SK-N-SH (cell line): ENCODE data around the gene TGFA. TPM values are rescaled to one million over a fixed set of nuclear protein-coding genes. Genes with fewer than 3 reads are reported as not detected.

Experiments
- CTCF ChIA-PET: fragments of 300-600, 350-600 bp; formaldehyde crosslinking; extraction: SDS; loops from one replicate; lab custom pipeline; 2021; lab: Yijun Ruan, JAX
- POLR2A ChIA-PET: fragments of 350-600 bp; sonication (Branson Sonifier 250); formaldehyde crosslinking; extraction: SDS; loops from one replicate; lab custom pipeline; 2020; ENCODE audit warnings: antibody characterized with exemption, inconsistent platforms; lab: Yijun Ruan, JAX
- DNase-seq: peaks from one replicate; pipeline ENCODE4 v3.0.0; 2012
- H2AFZ ChIP-seq: fragments of 200-600 bp; sonication (generic); 2 replicates; pipeline ENCODE4 v1.8.1; 2016; ENCODE audit warnings: antibody characterized with exemption, mild to moderate bottlenecking, low read depth
- H3F3A ChIP-seq: fragments of 200-600 bp; sonication (generic); replicated peaks from 2 replicates; pipeline ENCODE3; 2016; ENCODE audit warnings: antibody characterized with exemption, mild to moderate bottlenecking; ENCODE audit not compliant: insufficient read depth
- H3K27ac ChIP-seq, 2 experiments: fragments of 200-500 bp in 1 of 2; fragments of 200-600 bp in 1 of 2; sonication (Bioruptor generic) in 1 of 2; sonication (generic), shearing (Covaris generic) in 1 of 2; 2 replicates each; pipeline versions ENCODE4 v1.5.1 to v1.6.1; 2014 to 2016; ENCODE audit warnings: low read depth in 2 of 2, inconsistent platforms in 1 of 2, low read length in 1 of 2, mild to moderate bottlenecking in 1 of 2, mixed read lengths in 1 of 2
- H3K27me3 ChIP-seq: fragments of 200-600 bp; sonication (generic), shearing (Covaris generic); 2 replicates; pipeline ENCODE4 v1.6.1; 2016; ENCODE audit warnings: mixed run types; ENCODE audit not compliant: insufficient read depth
- H3K36me3 ChIP-seq, 2 experiments: fragments of 200-500 bp in 1 of 2; fragments of 200-600 bp in 1 of 2; sonication (Bioruptor generic) in 1 of 2; sonication (generic) in 1 of 2; replicated peaks in 1 of 2; 2 replicates each; pipeline versions ENCODE3 to v1.5.1; 2014 to 2016; ENCODE audit warnings: low read length in 1 of 2, mild to moderate bottlenecking in 1 of 2; ENCODE audit not compliant: insufficient read depth in 2 of 2, control insufficient read depth in 1 of 2
- H3K4me1 ChIP-seq, 2 experiments: fragments of 200-500 bp in 1 of 2; fragments of 200-600 bp in 1 of 2; sonication (Bioruptor generic) in 1 of 2; sonication (generic), shearing (Covaris generic) in 1 of 2; 2 replicates each; pipeline versions ENCODE4 v1.5.1 to v1.6.1; 2014 to 2016; ENCODE audit warnings: low read depth in 1 of 2, low read length in 1 of 2, mixed run types in 1 of 2; ENCODE audit not compliant: insufficient read depth in 2 of 2, control insufficient read depth in 1 of 2
- H3K4me2 ChIP-seq: fragments of 200-600 bp; sonication (generic), shearing (Covaris generic); 2 replicates; pipeline ENCODE4 v1.6.1; 2017; ENCODE audit warnings: mixed run types
- H3K4me3 ChIP-seq, 2 experiments: fragments of 200-500 bp in 1 of 2; fragments of 200-600 bp in 1 of 2; sonication (Bioruptor generic) in 1 of 2; sonication (generic), shearing (Covaris generic) in 1 of 2; 2 replicates each; pipeline versions ENCODE4 v1.5.1 to v1.8.1; 2014 to 2016; ENCODE audit warnings: low read depth in 2 of 2, inconsistent platforms in 1 of 2, low read length in 1 of 2, mild to moderate bottlenecking in 1 of 2, mixed read lengths in 1 of 2, moderate library complexity in 1 of 2
- H3K79me2 ChIP-seq: fragments of 200-600 bp; sonication (generic); 2 replicates; pipeline ENCODE4 v1.8.1; 2017; ENCODE audit warnings: mild to moderate bottlenecking; ENCODE audit not compliant: insufficient read depth
- H3K9ac ChIP-seq: fragments of 200-600 bp; sonication (generic); 2 replicates; pipeline ENCODE4 v1.6.1; 2017; ENCODE audit warnings: mixed run types
- H3K9me2 ChIP-seq: fragments of 200-600 bp; sonication (generic); 2 replicates; pipeline ENCODE4 v1.6.1; 2017; ENCODE audit warnings: mixed run types
- H3K9me3 ChIP-seq: fragments of 200-600 bp; sonication (generic); 2 replicates; pipeline ENCODE4 v1.6.1; 2017; ENCODE audit warnings: mixed run types, mild to moderate bottlenecking, moderate library complexity
- H4K20me1 ChIP-seq: fragments of 200-600 bp; sonication (generic); 2 replicates; pipeline ENCODE4 v1.6.1; 2017; ENCODE audit warnings: mild to moderate bottlenecking, mixed run types; ENCODE audit not compliant: insufficient read depth
- CHD2 ChIP-seq: fragments of 150-350 bp; IDR thresholded peaks from 2 replicates; pipeline ENCODE4 v1.6.1; 2018; ENCODE audit warnings: low read length; ENCODE audit not compliant: partially characterized antibody
- EP300 ChIP-seq, 2 experiments: IDR thresholded peaks; 2 replicates each; pipeline versions ENCODE4 v1.4.0 to v1.6.1; 2012; ENCODE audit warnings: borderline replicate concordance in 1 of 2, low read depth in 1 of 2, low read length in 1 of 2
- FOSL2 ChIP-seq: IDR thresholded peaks from 2 replicates; pipeline ENCODE4 v1.4.0; 2012; ENCODE audit warnings: low read depth, mild to moderate bottlenecking, moderate library complexity, borderline replicate concordance
- FOXM1 ChIP-seq: IDR thresholded peaks from 2 replicates; pipeline ENCODE4 v1.4.0; 2012; ENCODE audit warnings: low read depth, mild to moderate bottlenecking
- GATA2 ChIP-seq: sonication (generic); formaldehyde crosslinking; IDR thresholded peaks from 2 replicates; pipeline ENCODE4 v1.5.0; 2020; ENCODE audit warnings: mild to moderate bottlenecking, missing genetic modification reagents
- NFIC ChIP-seq: IDR thresholded peaks from 2 replicates; pipeline ENCODE4 v1.4.0; 2012; ENCODE audit warnings: borderline replicate concordance
- RCOR1 ChIP-seq: fragments of 150-350 bp; IDR thresholded peaks from 2 replicates; pipeline ENCODE4 v1.6.1; 2017; ENCODE audit warnings: antibody characterized with exemption, low read length
- RFX5 ChIP-seq: IDR thresholded peaks from 2 replicates; pipeline ENCODE4 v1.6.1; 2012; ENCODE audit warnings: mild to moderate bottlenecking, improper control_type of control experiment, low read length
- SMC3 ChIP-seq: IDR thresholded peaks from 2 replicates; pipeline ENCODE4 v1.6.1; 2012; ENCODE audit warnings: low read depth, low read length, improper control_type of control experiment
- YY1 ChIP-seq: IDR thresholded peaks from 2 replicates; pipeline ENCODE4 v1.4.0; 2012; ENCODE audit warnings: low read depth, mild to moderate bottlenecking
- WGBS: methylation state at CpG from one replicate; pipeline ENCODE4 v1.1.6; 2017; ENCODE audit warnings: low lambda C conversion rate; 5-methylcytosine and 5-hydroxymethylcytosine counted together
- polyA plus RNA-seq, 3 experiments: library from polyadenylated mRNA; depleted of rRNA; stranded (reverse); fragments of >200 nt; gene quantifications; 2 replicates each; pipeline ENCODE4 v1.2.3, GENCODE V29; 2012
- TF ChIP-seq, protein P1 (sequence below): IDR thresholded peaks from 2 replicates; pipeline ENCODE4 v1.4.0; 2012; ENCODE audit warnings: low read depth
- TF ChIP-seq, protein P2 (sequence below): IDR thresholded peaks from 2 replicates; pipeline ENCODE4 v1.6.1; 2012; ENCODE audit warnings: mild to moderate bottlenecking, low read depth, low read length, moderate library complexity

Gene TGFA
- polyA plus RNA-seq, 1 of the 3 experiments (the other 2 are of a cell fraction): not detected

DNA sequence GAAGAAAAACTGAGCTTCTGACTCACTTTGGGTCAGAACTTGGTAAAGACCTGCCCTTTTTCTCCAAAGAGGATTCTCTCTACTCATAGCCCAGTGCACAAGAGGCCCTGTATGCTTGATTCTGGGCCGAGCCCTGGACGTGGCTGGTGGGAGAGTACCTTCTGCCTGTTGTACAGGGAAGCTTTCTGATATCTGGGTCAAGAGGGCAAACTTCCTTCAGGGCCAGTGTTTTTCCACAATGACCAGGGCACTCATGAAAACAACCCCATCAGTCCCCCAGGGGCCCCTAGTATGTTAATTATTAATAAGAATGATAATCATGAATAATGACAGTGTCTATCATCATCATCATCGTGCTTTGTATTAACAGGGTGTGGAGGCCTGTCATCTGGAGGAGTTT, 90.0 kb downstream of the TGFA start:
- Histone ChIP-seq H3K4me1 (no peaks in the 10 kb centered on the region; a peak in 1 of 4 replicates), H2AFZ (no peak overlapping the region), H3K27me3 (peaks cover 20% of the 10 kb centered on the region), H4K20me1 (no peaks in the 10 kb centered on the region), H3K9ac (no peak overlapping the region), H3F3A (no peaks in the 10 kb centered on the region), H3K9me3 (no peaks in the 10 kb centered on the region), H3K36me3 (no peaks in the 10 kb centered on the region), H3K4me3 (no peak overlapping the region), H3K79me2 (no peaks in the 10 kb centered on the region), H3K27ac (no peak overlapping the region), H3K4me2 (no peak overlapping the region), H3K9me2 (no peaks in the 10 kb centered on the region)
- CTCF ChIA-PET: interaction anchor here (1.0 kb wide), 2 partner anchors 9 to 123 kb away, joined by 3 read pairs; no protein-coding TSS in a partner anchor
- WGBS: 10% methylated on average over 3 of the region's 3 CpGs
- no peak for DNase-seq
- POLR2A ChIA-PET: no interaction called here
- TF ChIP-seq, protein P1, sequence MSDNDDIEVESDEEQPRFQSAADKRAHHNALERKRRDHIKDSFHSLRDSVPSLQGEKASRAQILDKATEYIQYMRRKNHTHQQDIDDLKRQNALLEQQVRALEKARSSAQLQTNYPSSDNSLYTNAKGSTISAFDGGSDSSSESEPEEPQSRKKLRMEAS: no peak
- TF ChIP-seq RCOR1: no peak
- TF ChIP-seq SMC3: no peak
- no peak for TF ChIP-seq YY1
- no peak for TF ChIP-seq CHD2
- TF ChIP-seq FOSL2: no peak

DNA sequence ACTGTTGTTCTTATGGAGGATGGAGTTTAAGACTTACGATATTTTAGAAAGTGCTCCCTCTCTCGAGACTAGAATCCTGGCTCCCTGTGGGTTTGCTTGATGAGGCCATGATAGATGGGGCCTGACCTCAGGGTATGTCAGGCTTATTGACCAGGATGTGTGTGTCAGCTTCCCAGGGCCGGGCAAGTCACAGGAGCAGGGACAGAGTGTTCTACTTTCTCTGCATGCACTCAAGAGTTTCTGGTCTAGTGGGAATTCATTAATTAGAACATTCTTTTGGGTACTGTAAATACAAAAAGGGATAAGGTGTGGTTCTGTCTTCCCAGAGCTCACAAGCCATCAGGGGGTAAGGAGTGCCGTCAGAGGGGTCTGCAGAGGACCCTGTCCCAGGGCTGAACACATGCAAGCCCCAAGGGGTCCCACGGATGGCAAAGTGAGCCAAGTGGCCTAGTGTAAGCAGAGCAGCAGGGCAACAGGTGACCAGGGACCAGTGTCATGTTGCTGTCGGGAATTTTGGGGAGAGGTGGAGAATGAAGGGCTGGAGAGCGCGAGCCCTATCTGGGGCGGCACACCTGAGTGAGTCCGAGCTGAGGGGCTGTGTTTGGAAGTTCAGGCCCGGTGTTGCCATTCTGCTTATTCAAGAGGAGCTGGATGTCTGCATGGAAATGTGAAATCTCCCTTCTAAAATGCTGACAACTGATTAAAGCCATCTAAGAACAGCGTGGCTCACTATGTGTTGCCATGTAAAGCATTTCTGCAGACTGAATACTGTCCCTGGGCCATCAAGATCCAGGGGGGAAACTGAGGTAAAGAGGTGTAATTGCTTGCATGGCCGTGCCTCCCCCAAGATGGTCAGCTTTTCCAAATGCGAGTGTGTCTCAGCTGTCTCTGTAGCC, 91.4 kb downstream of the TGFA start:
- H3K9me3 ChIP-seq: no peaks in the 10 kb centered on the region
- ChIA-PET CTCF (interaction anchor here (1.0 kb wide), 1 partner anchor 45 kb away, joined by 3 read pairs; no protein-coding TSS in a partner anchor), POLR2A (no interaction called here)
- H3K4me3 ChIP-seq: no peak overlapping the region
- no peak overlapping the region for H2AFZ ChIP-seq
- H3K9me2 ChIP-seq: no peaks in the 10 kb centered on the region
- H3K4me2 ChIP-seq: no peak overlapping the region
- peaks cover 20% of the 10 kb centered on the region for H3K27me3 ChIP-seq
- WGBS: 45% methylated on average over 12 of the region's 14 CpGs
- TF ChIP-seq GATA2 (CRISPR knock-in tag) (no peak), SMC3 (no peak), RFX5 (no peak), EP300 (IDR thresholded peaks at IDR 0.05; ENCODE audit: borderline replicate concordance in 1 of 2, low read depth in 1 of 2, low read length in 1 of 2) (no peak), NFIC (no peak), FOXM1 (no peak)
- TF ChIP-seq, protein P2, sequence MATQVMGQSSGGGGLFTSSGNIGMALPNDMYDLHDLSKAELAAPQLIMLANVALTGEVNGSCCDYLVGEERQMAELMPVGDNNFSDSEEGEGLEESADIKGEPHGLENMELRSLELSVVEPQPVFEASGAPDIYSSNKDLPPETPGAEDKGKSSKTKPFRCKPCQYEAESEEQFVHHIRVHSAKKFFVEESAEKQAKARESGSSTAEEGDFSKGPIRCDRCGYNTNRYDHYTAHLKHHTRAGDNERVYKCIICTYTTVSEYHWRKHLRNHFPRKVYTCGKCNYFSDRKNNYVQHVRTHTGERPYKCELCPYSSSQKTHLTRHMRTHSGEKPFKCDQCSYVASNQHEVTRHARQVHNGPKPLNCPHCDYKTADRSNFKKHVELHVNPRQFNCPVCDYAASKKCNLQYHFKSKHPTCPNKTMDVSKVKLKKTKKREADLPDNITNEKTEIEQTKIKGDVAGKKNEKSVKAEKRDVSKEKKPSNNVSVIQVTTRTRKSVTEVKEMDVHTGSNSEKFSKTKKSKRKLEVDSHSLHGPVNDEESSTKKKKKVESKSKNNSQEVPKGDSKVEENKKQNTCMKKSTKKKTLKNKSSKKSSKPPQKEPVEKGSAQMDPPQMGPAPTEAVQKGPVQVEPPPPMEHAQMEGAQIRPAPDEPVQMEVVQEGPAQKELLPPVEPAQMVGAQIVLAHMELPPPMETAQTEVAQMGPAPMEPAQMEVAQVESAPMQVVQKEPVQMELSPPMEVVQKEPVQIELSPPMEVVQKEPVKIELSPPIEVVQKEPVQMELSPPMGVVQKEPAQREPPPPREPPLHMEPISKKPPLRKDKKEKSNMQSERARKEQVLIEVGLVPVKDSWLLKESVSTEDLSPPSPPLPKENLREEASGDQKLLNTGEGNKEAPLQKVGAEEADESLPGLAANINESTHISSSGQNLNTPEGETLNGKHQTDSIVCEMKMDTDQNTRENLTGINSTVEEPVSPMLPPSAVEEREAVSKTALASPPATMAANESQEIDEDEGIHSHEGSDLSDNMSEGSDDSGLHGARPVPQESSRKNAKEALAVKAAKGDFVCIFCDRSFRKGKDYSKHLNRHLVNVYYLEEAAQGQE: no peak
- H3F3A ChIP-seq: no peaks in the 10 kb centered on the region
- no peaks in the 10 kb centered on the region; a peak in 1 of 4 replicates for H3K4me1 ChIP-seq
- H3K36me3 ChIP-seq: no peaks in the 10 kb centered on the region
- no peak overlapping the region for H3K9ac ChIP-seq
- no peaks in the 10 kb centered on the region for H3K79me2 ChIP-seq
- no peak overlapping the region for H3K27ac ChIP-seq
- DNase-seq: no peak
- H4K20me1 ChIP-seq: no peaks in the 10 kb centered on the region
